GM12875 (cell line): ENCODE measurements around the gene ZNF511.

Experiments
- H3K4me3 ChIP-seq: one replicate; pipeline ENCODE4 v1.5.1; 2011; ENCODE audit warnings: low read depth, low read length, control low read depth
- CTCF ChIP-seq: IDR thresholded peaks from 2 replicates; pipeline ENCODE4 v1.5.1; 2011; ENCODE audit warnings: low read depth, mild to moderate bottlenecking, control low read depth, inconsistent platforms, low read length, moderate library complexity, borderline replicate concordance; ENCODE audit not compliant: insufficient read depth

Gene ZNF511

GRCh38 chr10:133361227-133361626 lies 52.5 kb downstream of the ZNF511 start:
- TF ChIP-seq CTCF: no peak
- H3K4me3 ChIP-seq: no peak overlapping the region

GRCh38 chr10:133361773-133362441 lies 53.2 kb downstream of the ZNF511 start:
- no peak overlapping the region for H3K4me3 ChIP-seq
- no peak for TF ChIP-seq CTCF
